GDM1 (cell line): ENCODE measurements around the gene ZBTB38.

ENCODE experiments used
- DNase-seq: peaks from one replicate; lab custom pipeline; 2025; lab: John Stamatoyannopoulos, UW

ZBTB38 gene

GRCh38 chr3:141388823-141389621 is 20.7 kb downstream of the ZBTB38 start:
- DNase-seq, result no peak

- no peak for DNase-seq
These were observed 21.4 kb downstream of the ZBTB38 start for GRCh38 chr3:141389703-141390102.

GRCh38 chr3:141390747-141391146 is 22.4 kb downstream of the ZBTB38 start:
- no peak for DNase-seq

GRCh38 chr3:141391298-141391990 is 23.1 kb downstream of the ZBTB38 start:
- DNase-seq, result no peak

GRCh38 chr3:141391991-141392316 is 23.6 kb downstream of the ZBTB38 start:
- DNase-seq, result no peak

- no peak for DNase-seq
These were observed 24.1 kb downstream of the ZBTB38 start for GRCh38 chr3:141392416-141392815.

- no peak for DNase-seq
These were observed 24.8 kb downstream of the ZBTB38 start for GRCh38 chr3:141392897-141393734.

GRCh38 chr3:141393735-141394076 is 25.4 kb downstream of the ZBTB38 start:
- DNase-seq, result no peak

GRCh38 chr3:141394560-141394959 is 26.3 kb downstream of the ZBTB38 start:
- DNase-seq, result no peak

- DNase-seq, result no peak
These were observed 26.8 kb downstream of the ZBTB38 start for GRCh38 chr3:141395005-141395589.

- no peak for DNase-seq
These were observed 29.7 kb downstream of the ZBTB38 start for GRCh38 chr3:141397996-141398395.

- no peak for DNase-seq
These were observed 30.9 kb downstream of the ZBTB38 start for GRCh38 chr3:141399200-141399599.

GRCh38 chr3:141400073-141400971 is 32.0 kb downstream of the ZBTB38 start:
- no peak for DNase-seq

GRCh38 chr3:141401095-141401494 is 32.8 kb downstream of the ZBTB38 start:
- no peak for DNase-seq

- DNase-seq, result no peak
These were observed 33.5 kb downstream of the ZBTB38 start for GRCh38 chr3:141401573-141402475.

GRCh38 chr3:141402476-141403171 is 34.3 kb downstream of the ZBTB38 start:
- no peak for DNase-seq

- DNase-seq, result no peak
These were observed 35.3 kb downstream of the ZBTB38 start for GRCh38 chr3:141403576-141403975.

- DNase-seq, result no peak
These were observed 36.7 kb downstream of the ZBTB38 start for GRCh38 chr3:141405025-141405424.

GRCh38 chr3:141405591-141405990 is 37.3 kb downstream of the ZBTB38 start:
- no peak for DNase-seq

GRCh38 chr3:141406265-141406664 is 38.0 kb downstream of the ZBTB38 start:
- DNase-seq, result no peak
